ENCODE measurements around the gene TMC2. TPM values are rescaled to one million over a fixed set of nuclear protein-coding genes. Genes with fewer than 3 reads are reported as not detected.
A peak's percentile ranks its signal among the peaks of the same experiment; 100 is the strongest.

The TMC2 gene
- total RNA-seq, 2 donors from 2014 or later: 0.24 TPM; not detected in 1

GRCh38 chr20:2691127-2691526 is 154.8 kb downstream of the TMC2 start:
- H3K27me3 Mint-ChIP-seq (ENCODE audit: insufficient read depth): peaks cover 87% of the 10 kb centered on the region
- no peak overlapping the region for H3K4me3 ChIP-seq (ENCODE audit: low read length)
- no peak overlapping the region for H3K9ac ChIP-seq (ENCODE audit: extremely low read depth, low read length, poor library complexity, severe bottlenecking)
- H3K36me3 ChIP-seq (ENCODE audit: control insufficient read depth, insufficient read depth, low read length): no peaks in the 10 kb centered on the region
- no peak for DNase-seq
- WGBS, 2 experiments (ENCODE audit: insufficient coverage in 1 of 2, insufficient read length in 1 of 2): 85 to 93% methylated on average over 8 of the region's 8 CpGs
- H3K9me3 Mint-ChIP-seq: no peaks in the 10 kb centered on the region
- H3K36me3 Mint-ChIP-seq (ENCODE audit: low read depth): no peaks in the 10 kb centered on the region
- no peak for TF ChIP-seq CTCF (conservative IDR thresholded peaks at IDR 0.05)
- H3K4me1 Mint-ChIP-seq: peaks cover 10% of the 10 kb centered on the region
- H3K27ac Mint-ChIP-seq: no peak overlapping the region
- H3K27ac ChIP-seq (ENCODE audit: low read depth, low read length): no peak overlapping the region
- H3K4me3 Mint-ChIP-seq: peak overlapping the region; percentile 71
- peaks cover 86% of the 10 kb centered on the region for H3K27me3 ChIP-seq (ENCODE audit: control insufficient read depth, insufficient read depth, low read length, poor library complexity, severe bottlenecking)
- H3K9me3 ChIP-seq (ENCODE audit: control insufficient read depth, low read length): no peaks in the 10 kb centered on the region
- H3K4me1 ChIP-seq (ENCODE audit: control insufficient read depth, insufficient read depth, low read length): no peaks in the 10 kb centered on the region

Small RNAs within 50 kb of the gene (microRNA-seq; reads per million reads assigned to microRNA genes)
- 1.2 reads per million for gene MIR1292 (ENCODE audit: borderline microRNAs expressed)

Other genes with a start within 250 kb of the TMC2 start
- under 1 TPM; 0.29 to 0.38 TPM for gene TGM3, start 240.6 kb upstream of the TMC2 start, total RNA-seq
- gene TGM6, start 155.7 kb upstream of the TMC2 start, total RNA-seq: not detected
- gene SNRPB, start 65.8 kb upstream of the TMC2 start, total RNA-seq: 100 to 1,000 TPM; 277 to 310 TPM
- gene ZNF343, start 27.7 kb upstream of the TMC2 start, total RNA-seq: 10 to 100 TPM in 1 of 2 donors, 1 to 10 TPM in 1; 6.9 to 10.1 TPM
- 100 to 1,000 TPM; 386 to 432 TPM for gene NOP56, start 116.1 kb downstream of the TMC2 start, total RNA-seq
- 10 to 100 TPM; 89.9 to 91.7 TPM for gene IDH3B, start 127.6 kb downstream of the TMC2 start, total RNA-seq
- gene EBF4, start 156.2 kb downstream of the TMC2 start, total RNA-seq: 10 to 100 TPM in 1 of 2 donors, 1 to 10 TPM in 1; 6.4 to 12.1 TPM